ENCODE data around the gene ARMC12. TPM values are rescaled to one million over a fixed set of nuclear protein-coding genes. Genes with fewer than 3 reads are reported as not detected.

Gene ARMC12
- polyA plus RNA-seq, 1 of the 3 experiments (the other 2 are of a cell fraction): 1.6 TPM

DNA sequence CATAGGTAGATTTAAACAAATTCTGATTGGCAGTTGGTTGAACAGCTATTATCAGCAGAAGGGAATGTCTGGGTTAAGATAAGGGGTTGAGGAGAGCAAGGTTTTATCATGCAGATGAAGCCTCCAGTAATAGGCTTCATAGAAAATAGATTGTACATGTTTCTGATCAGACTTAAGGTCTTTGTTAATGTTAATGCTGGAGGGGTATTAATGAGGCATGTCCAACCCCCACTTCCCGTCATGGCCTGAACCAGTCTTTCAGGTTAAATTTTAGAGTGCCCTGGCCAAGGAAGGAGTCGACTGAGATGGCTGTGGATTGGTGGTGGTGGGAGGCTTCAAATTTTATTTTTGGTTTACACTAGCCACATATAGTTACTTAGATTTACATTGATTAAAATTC, 47.4 kb downstream of the ARMC12 start:
- no peak for TF ChIP-seq SMC3 (IDR thresholded peaks at IDR 0.05; ENCODE audit: low read depth, low read length)
- TF ChIP-seq TAF1 (IDR thresholded peaks at IDR 0.05; ENCODE audit: borderline replicate concordance, low read depth, low read length): no peak
- no peak for TF ChIP-seq RFX5 (IDR thresholded peaks at IDR 0.05; ENCODE audit: low read length)
- TF ChIP-seq, protein P1, sequence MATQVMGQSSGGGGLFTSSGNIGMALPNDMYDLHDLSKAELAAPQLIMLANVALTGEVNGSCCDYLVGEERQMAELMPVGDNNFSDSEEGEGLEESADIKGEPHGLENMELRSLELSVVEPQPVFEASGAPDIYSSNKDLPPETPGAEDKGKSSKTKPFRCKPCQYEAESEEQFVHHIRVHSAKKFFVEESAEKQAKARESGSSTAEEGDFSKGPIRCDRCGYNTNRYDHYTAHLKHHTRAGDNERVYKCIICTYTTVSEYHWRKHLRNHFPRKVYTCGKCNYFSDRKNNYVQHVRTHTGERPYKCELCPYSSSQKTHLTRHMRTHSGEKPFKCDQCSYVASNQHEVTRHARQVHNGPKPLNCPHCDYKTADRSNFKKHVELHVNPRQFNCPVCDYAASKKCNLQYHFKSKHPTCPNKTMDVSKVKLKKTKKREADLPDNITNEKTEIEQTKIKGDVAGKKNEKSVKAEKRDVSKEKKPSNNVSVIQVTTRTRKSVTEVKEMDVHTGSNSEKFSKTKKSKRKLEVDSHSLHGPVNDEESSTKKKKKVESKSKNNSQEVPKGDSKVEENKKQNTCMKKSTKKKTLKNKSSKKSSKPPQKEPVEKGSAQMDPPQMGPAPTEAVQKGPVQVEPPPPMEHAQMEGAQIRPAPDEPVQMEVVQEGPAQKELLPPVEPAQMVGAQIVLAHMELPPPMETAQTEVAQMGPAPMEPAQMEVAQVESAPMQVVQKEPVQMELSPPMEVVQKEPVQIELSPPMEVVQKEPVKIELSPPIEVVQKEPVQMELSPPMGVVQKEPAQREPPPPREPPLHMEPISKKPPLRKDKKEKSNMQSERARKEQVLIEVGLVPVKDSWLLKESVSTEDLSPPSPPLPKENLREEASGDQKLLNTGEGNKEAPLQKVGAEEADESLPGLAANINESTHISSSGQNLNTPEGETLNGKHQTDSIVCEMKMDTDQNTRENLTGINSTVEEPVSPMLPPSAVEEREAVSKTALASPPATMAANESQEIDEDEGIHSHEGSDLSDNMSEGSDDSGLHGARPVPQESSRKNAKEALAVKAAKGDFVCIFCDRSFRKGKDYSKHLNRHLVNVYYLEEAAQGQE (IDR thresholded peaks at IDR 0.05; ENCODE audit: low read depth, low read length): no peak
- no peak for TF ChIP-seq FOXJ3 (CRISPR knock-in tag; IDR thresholded peaks at IDR 0.05)
- TF ChIP-seq, protein P2, sequence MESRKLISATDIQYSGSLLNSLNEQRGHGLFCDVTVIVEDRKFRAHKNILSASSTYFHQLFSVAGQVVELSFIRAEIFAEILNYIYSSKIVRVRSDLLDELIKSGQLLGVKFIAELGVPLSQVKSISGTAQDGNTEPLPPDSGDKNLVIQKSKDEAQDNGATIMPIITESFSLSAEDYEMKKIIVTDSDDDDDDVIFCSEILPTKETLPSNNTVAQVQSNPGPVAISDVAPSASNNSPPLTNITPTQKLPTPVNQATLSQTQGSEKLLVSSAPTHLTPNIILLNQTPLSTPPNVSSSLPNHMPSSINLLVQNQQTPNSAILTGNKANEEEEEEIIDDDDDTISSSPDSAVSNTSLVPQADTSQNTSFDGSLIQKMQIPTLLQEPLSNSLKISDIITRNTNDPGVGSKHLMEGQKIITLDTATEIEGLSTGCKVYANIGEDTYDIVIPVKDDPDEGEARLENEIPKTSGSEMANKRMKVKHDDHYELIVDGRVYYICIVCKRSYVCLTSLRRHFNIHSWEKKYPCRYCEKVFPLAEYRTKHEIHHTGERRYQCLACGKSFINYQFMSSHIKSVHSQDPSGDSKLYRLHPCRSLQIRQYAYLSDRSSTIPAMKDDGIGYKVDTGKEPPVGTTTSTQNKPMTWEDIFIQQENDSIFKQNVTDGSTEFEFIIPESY (IDR thresholded peaks at IDR 0.05; ENCODE audit: borderline replicate concordance, low read depth): no peak
- no peak for TF ChIP-seq ELF1 (IDR thresholded peaks at IDR 0.05)
- no peak for TF ChIP-seq TCF12 (IDR thresholded peaks at IDR 0.05)
- Histone ChIP-seq H3K9me2 (no peaks in the 10 kb centered on the region), H3K4me3 (ENCODE audit: low read depth in 2 of 2, low read length in 1 of 2) (no peak overlapping the region), H3K27me3 (ENCODE audit: insufficient read depth) (peaks cover 33% of the 10 kb centered on the region), H3K9me3 (no peaks in the 10 kb centered on the region), H3F3A (replicated peaks; ENCODE audit: insufficient read depth) (no peaks in the 10 kb centered on the region), H3K36me3 (replicated peaks in 1 of 2; ENCODE audit: control insufficient read depth in 1 of 2, insufficient read depth in 2 of 2, low read length in 1 of 2) (no peaks in the 10 kb centered on the region), H3K9ac (no peak overlapping the region), H3K4me2 (no peak overlapping the region), H3K4me1 (ENCODE audit: control insufficient read depth in 1 of 2, insufficient read depth in 2 of 2, low read depth in 1 of 2, low read length in 1 of 2) (peaks cover 0 to 2% of the 10 kb centered on the region in 2 experiments; a peak in 1 of 4 replicates), H3K27ac (ENCODE audit: low read depth in 2 of 2, low read length in 1 of 2) (no peak overlapping the region), H2AFZ (ENCODE audit: low read depth) (no peak overlapping the region), H3K79me2 (ENCODE audit: insufficient read depth) (no peaks in the 10 kb centered on the region), H4K20me1 (ENCODE audit: insufficient read depth) (no peaks in the 10 kb centered on the region)
- CTCF ChIA-PET: no interaction called here
- POLR2A ChIA-PET: no interaction called here
- WGBS (ENCODE audit: low lambda C conversion rate): 47% methylated on average over 2 of the region's 2 CpGs
- DNase-seq: no peak

DNA sequence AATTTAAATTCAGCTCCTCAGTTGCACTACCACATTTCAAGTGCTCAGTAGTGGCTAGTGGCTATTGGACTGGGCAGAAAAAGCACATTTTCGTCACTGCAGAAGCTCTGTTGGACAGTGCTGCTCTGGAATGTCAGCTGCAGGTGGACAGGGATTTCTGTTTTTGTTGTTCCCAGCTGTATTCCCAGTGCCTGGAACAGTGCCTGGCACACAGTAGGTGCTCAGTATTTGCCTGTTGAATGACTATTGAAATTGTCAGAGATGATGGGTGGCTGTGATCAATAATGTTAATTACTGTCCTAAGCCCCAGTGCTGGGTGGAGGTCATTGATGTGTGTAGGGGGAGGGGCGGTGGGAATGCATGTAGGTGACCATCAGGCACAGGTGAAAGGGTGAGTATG, 49.4 kb downstream of the ARMC12 start:
- Histone ChIP-seq H3K4me1 (ENCODE audit: control insufficient read depth in 1 of 2, insufficient read depth in 2 of 2, low read depth in 1 of 2, low read length in 1 of 2) (peaks cover 0 to 2% of the 10 kb centered on the region in 2 experiments; a peak in 1 of 4 replicates), H3K4me2 (no peak overlapping the region), H3K27me3 (ENCODE audit: insufficient read depth) (peaks cover 44% of the 10 kb centered on the region), H4K20me1 (ENCODE audit: insufficient read depth) (no peaks in the 10 kb centered on the region), H3F3A (replicated peaks; ENCODE audit: insufficient read depth) (no peaks in the 10 kb centered on the region), H3K4me3 (ENCODE audit: low read depth in 2 of 2, low read length in 1 of 2) (no peak overlapping the region), H3K27ac (ENCODE audit: low read depth in 2 of 2, low read length in 1 of 2) (no peak overlapping the region), H3K36me3 (replicated peaks in 1 of 2; ENCODE audit: control insufficient read depth in 1 of 2, insufficient read depth in 2 of 2, low read length in 1 of 2) (no peaks in the 10 kb centered on the region), H3K79me2 (ENCODE audit: insufficient read depth) (no peaks in the 10 kb centered on the region), H3K9me3 (no peaks in the 10 kb centered on the region), H3K9me2 (no peaks in the 10 kb centered on the region), H2AFZ (ENCODE audit: low read depth) (no peak overlapping the region), H3K9ac (no peak overlapping the region)
- no peak for DNase-seq
- POLR2A ChIA-PET: interaction anchor here (0.6 kb wide), 1 partner anchor 12 kb away, joined by 3 read pairs; no protein-coding TSS in a partner anchor
- 30% methylated on average over 2 of the region's 2 CpGs for WGBS (ENCODE audit: low lambda C conversion rate)
- CTCF ChIA-PET: interaction anchor here (0.9 kb wide), 1 partner anchor 18 kb away, joined by 3 read pairs; no protein-coding TSS in a partner anchor
- TF ChIP-seq, protein P3, sequence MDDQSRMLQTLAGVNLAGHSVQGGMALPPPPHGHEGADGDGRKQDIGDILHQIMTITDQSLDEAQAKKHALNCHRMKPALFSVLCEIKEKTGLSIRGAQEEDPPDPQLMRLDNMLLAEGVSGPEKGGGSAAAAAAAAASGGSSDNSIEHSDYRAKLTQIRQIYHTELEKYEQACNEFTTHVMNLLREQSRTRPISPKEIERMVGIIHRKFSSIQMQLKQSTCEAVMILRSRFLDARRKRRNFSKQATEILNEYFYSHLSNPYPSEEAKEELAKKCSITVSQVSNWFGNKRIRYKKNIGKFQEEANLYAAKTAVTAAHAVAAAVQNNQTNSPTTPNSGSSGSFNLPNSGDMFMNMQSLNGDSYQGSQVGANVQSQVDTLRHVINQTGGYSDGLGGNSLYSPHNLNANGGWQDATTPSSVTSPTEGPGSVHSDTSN (IDR thresholded peaks at IDR 0.05): no peak
- no peak for TF ChIP-seq GATA2 (CRISPR knock-in tag; IDR thresholded peaks at IDR 0.05)
- TF ChIP-seq FOXM1 (IDR thresholded peaks at IDR 0.05; ENCODE audit: low read depth): no peak
- TF ChIP-seq MXI1 (IDR thresholded peaks at IDR 0.05; ENCODE audit: low read depth, low read length): no peak
- TF ChIP-seq RCOR1 (IDR thresholded peaks at IDR 0.05; ENCODE audit: low read length): no peak
- no peak for TF ChIP-seq TCF12 (IDR thresholded peaks at IDR 0.05)
- TF ChIP-seq, protein P1 (IDR thresholded peaks at IDR 0.05; ENCODE audit: low read depth, low read length): no peak
- TF ChIP-seq MEF2A (IDR thresholded peaks at IDR 0.05; ENCODE audit: borderline replicate concordance, low read depth): no peak
- TF ChIP-seq SMC3 (IDR thresholded peaks at IDR 0.05; ENCODE audit: low read depth, low read length): no peak
- TF ChIP-seq NFIC (IDR thresholded peaks at IDR 0.05; ENCODE audit: borderline replicate concordance): no peak
- TF ChIP-seq, protein P4, sequence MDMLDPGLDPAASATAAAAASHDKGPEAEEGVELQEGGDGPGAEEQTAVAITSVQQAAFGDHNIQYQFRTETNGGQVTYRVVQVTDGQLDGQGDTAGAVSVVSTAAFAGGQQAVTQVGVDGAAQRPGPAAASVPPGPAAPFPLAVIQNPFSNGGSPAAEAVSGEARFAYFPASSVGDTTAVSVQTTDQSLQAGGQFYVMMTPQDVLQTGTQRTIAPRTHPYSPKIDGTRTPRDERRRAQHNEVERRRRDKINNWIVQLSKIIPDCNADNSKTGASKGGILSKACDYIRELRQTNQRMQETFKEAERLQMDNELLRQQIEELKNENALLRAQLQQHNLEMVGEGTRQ (IDR thresholded peaks at IDR 0.05; ENCODE audit: borderline replicate concordance, low read depth, low read length): no peak
